OCI-LY3 (cell line): ENCODE data around the gene TUBGCP3.

Source experiments
- H2AFZ ChIP-seq: fragments of 200-600, 300-600 bp; shearing (Covaris generic); 2 replicates; pipeline ENCODE4 v1.6.0; 2014; ENCODE audit warnings: antibody characterized with exemption, low read depth, low read length
- H3K27ac ChIP-seq: fragments of 200-600, 300-600 bp; sonication (generic); 2 replicates; pipeline ENCODE4 v1.5.1; 2014; ENCODE audit warnings: mild to moderate bottlenecking, low read length, moderate library complexity, mixed read lengths
- H3K27me3 ChIP-seq: fragments of 200-600, 300-600 bp; sonication (generic); 2 replicates; pipeline ENCODE4 v1.6.1; 2014; ENCODE audit warnings: low read depth, low read length, mixed read lengths
- H3K36me3 ChIP-seq: fragments of 200-600, 300-600 bp; sonication (generic); replicated peaks from 2 replicates; pipeline ENCODE3; 2014; ENCODE audit warnings: low read depth, low read length, mixed read lengths
- H3K4me1 ChIP-seq: fragments of 300-600, 200-600 bp; sonication (generic); 2 replicates; pipeline ENCODE4 v1.6.1; 2014; ENCODE audit warnings: low read length, mixed read lengths
- H3K4me2 ChIP-seq: fragments of 200-600, 300-600 bp; sonication (generic); 2 replicates; pipeline ENCODE4 v1.6.1; 2014; ENCODE audit warnings: low read length, mixed read lengths
- H3K4me3 ChIP-seq: fragments of 300-600, 200-600 bp; sonication (generic); 2 replicates; pipeline ENCODE4 v1.5.1; 2014; ENCODE audit warnings: antibody characterized with exemption, mild to moderate bottlenecking, low read length, moderate library complexity
- H3K79me2 ChIP-seq: fragments of 300-600, 200-600 bp; shearing (Covaris generic); 2 replicates; pipeline ENCODE4 v1.6.1; 2014; ENCODE audit warnings: mild to moderate bottlenecking, low read length, mixed read lengths
- H3K9ac ChIP-seq: fragments of 300-600, 200-600 bp; shearing (Covaris generic); 2 replicates; pipeline ENCODE4 v1.6.0; 2014; ENCODE audit warnings: mild to moderate bottlenecking, low read length, moderate library complexity
- H3K9me3 ChIP-seq: fragments of 200-600, 300-600 bp; shearing (Covaris generic); 2 replicates; pipeline ENCODE4 v1.6.1; 2014; ENCODE audit warnings: low read length, mixed read lengths; ENCODE audit not compliant: insufficient read depth
- H4K20me1 ChIP-seq: fragments of 200-600, 300-600 bp; sonication (generic); 2 replicates; pipeline ENCODE4 v1.6.1; 2016; ENCODE audit warnings: low read length, mixed read lengths; ENCODE audit not compliant: insufficient read depth
- CTCF ChIP-seq: fragments of 200-600, 300-600 bp; sonication (generic); IDR thresholded peaks from 2 replicates; pipeline ENCODE4 v1.5.1; 2014; ENCODE audit warnings: antibody characterized with exemption, low read length, low read depth
- EZH2phosphoT487 ChIP-seq: fragments of 200-600 bp; shearing (Covaris generic); IDR thresholded peaks from 2 replicates; pipeline ENCODE4 v1.6.1; 2018; ENCODE audit warnings: antibody characterized with exemption, mixed run types, low read depth

Gene TUBGCP3

GRCh38 chr13:112624040-112624439 is 36.1 kb upstream of the TUBGCP3 start:
- no peaks in the 10 kb centered on the region for H3K4me1 ChIP-seq
- TF ChIP-seq CTCF (no peak), EZH2phosphoT487 (no peak)

GRCh38 chr13:112623051-112623711 is 35.2 kb upstream of the TUBGCP3 start:
- H4K20me1 ChIP-seq: no peaks in the 10 kb centered on the region
- H3K4me1 ChIP-seq: no peaks in the 10 kb centered on the region
- no peak overlapping the region for H3K27ac ChIP-seq
- no peak overlapping the region for H3K9ac ChIP-seq
- no peaks in the 10 kb centered on the region for H3K79me2 ChIP-seq
- no peak overlapping the region for H3K4me3 ChIP-seq
- no peak overlapping the region for H2AFZ ChIP-seq
- H3K27me3 ChIP-seq: peaks cover 43% of the 10 kb centered on the region
- TF ChIP-seq EZH2phosphoT487 (no peak), CTCF (no peak)
- no peaks in the 10 kb centered on the region for H3K36me3 ChIP-seq
- no peaks in the 10 kb centered on the region for H3K9me3 ChIP-seq
- H3K4me2 ChIP-seq: no peak overlapping the region

More at GRCh38 chr13:112624040-112624439, 36.1 kb upstream of the TUBGCP3 start:
- Histone ChIP-seq H3K27me3 (peaks cover 42% of the 10 kb centered on the region), H3K9ac (no peak overlapping the region), H3K9me3 (no peaks in the 10 kb centered on the region), H3K4me2 (no peak overlapping the region), H4K20me1 (no peaks in the 10 kb centered on the region), H2AFZ (no peak overlapping the region), H3K36me3 (no peaks in the 10 kb centered on the region), H3K79me2 (no peaks in the 10 kb centered on the region), H3K27ac (no peak overlapping the region), H3K4me3 (no peak overlapping the region)

- Histone ChIP-seq H3K4me2 (no peak overlapping the region), H3K9ac (no peak overlapping the region), H3K79me2 (no peaks in the 10 kb centered on the region), H3K9me3 (no peaks in the 10 kb centered on the region), H3K4me1 (no peaks in the 10 kb centered on the region), H4K20me1 (no peaks in the 10 kb centered on the region), H3K27ac (no peak overlapping the region), H2AFZ (no peak overlapping the region), H3K4me3 (no peak overlapping the region), H3K27me3 (peaks cover 48% of the 10 kb centered on the region), H3K36me3 (no peaks in the 10 kb centered on the region)
- TF ChIP-seq CTCF (no peak), EZH2phosphoT487 (no peak)
Observed at GRCh38 chr13:112622375-112622774, 34.4 kb upstream of the TUBGCP3 start.

- H3K9me3 ChIP-seq: no peaks in the 10 kb centered on the region
- no peak overlapping the region for H3K4me3 ChIP-seq
- H3K4me2 ChIP-seq: no peak overlapping the region
- no peaks in the 10 kb centered on the region for H3K36me3 ChIP-seq
- H3K4me1 ChIP-seq: peaks cover under 1% of the 10 kb centered on the region; the same call in 1 of the 2 replicates
- no peaks in the 10 kb centered on the region for H3K79me2 ChIP-seq
- no peak overlapping the region for H3K27ac ChIP-seq
- H2AFZ ChIP-seq: no peak overlapping the region
- H3K27me3 ChIP-seq: peaks cover 62% of the 10 kb centered on the region
- H4K20me1 ChIP-seq: no peaks in the 10 kb centered on the region
- TF ChIP-seq EZH2phosphoT487 (no peak), CTCF (no peak)
- no peak overlapping the region for H3K9ac ChIP-seq
Observed at GRCh38 chr13:112619730-112620631, 32.0 kb upstream of the TUBGCP3 start.
